Left renal cortex interstitium (tissue), 4 donors: ENCODE data around the gene IL18. TPM values are rescaled to one million over a fixed set of nuclear protein-coding genes. Genes with fewer than 3 reads are reported as not detected.
"Not testable (repeated sequence)": the region's sequence is repeated elsewhere in the genome, so short reads cannot be mapped to it uniquely, and the experiment has no call there.

ENCODE experiments used
- DNase-seq, 4 donors: peaks; one replicate each; pipeline ENCODE4 v3.0.0-alpha.2; 2013; ENCODE audit warnings: low read depth in 4 of 4, low spot score in 2 of 4, missing footprints in 1 of 4
- polyA plus RNA-seq, 4 donors: library from polyadenylated mRNA; unstranded; fragments of 120-200 nt; gene quantifications; one replicate each; pipeline ENCODE4 v1.2.1, GENCODE V29; 2013; ENCODE audit not compliant: insufficient read length in 4 of 4

IL18 gene
- polyA plus RNA-seq, 4 donors, result 4.3 to 15.4 (median 9.4) TPM

DNA sequence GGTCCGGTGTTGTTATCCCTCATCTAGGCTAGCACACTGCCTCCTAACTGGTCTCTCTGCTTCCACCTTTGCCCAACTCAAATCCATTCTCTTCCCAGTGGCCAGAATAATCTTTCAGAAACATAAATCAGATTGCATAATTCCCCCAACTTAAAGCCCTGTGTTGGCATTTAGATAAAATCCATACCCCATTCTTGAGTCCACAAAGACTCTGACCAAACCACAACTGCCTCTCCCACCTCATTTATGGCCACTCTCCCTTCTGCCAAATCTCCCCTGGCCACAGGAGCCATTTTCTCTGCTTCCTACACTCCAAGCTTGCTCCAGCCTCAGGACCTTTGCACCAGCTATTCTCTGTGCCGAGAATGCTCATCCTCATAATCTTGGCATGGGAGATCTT, 36.8 kb downstream of the IL18 start:
- DNase-seq, result no peak

GRCh38 chr11:112123129-112123528, 40.8 kb downstream of the IL18 start:
- DNase-seq, result no peak

DNA sequence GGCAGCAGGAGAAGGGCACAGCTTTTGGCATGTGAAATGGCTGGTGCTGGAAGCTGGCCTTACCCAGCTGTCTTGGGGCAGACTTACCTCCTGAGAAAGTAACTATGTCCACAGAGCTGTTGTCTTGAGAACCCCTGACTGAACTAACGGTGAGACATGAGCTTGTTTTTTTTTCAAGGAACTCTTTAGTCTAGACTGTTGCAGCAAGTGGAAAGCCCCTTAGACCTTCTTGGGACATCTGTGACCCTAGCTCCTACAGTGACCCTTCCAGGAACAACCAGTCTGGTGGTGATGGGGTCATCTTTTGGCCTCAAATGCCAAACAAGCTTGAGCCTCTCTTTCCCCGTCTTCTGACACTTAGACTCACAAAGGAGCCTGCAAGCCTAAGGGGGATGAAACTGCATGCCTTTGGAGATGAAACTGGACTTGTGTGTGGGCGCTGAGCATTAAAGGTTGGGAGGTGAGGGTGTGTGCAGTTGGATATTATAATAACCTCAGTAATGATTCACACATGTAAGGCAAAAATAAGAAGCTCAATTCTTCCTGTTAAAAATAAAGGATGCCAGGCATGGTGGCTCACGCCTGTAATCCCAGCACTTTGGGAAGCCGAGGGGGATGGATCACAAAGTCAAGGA, 41.8 kb downstream of the IL18 start:
- DNase-seq, result no peak

GRCh38 chr11:112118176-112118575, 45.7 kb downstream of the IL18 start:
- no peak for DNase-seq

- DNase-seq, result no peak
These were observed 48.5 kb downstream of the IL18 start for GRCh38 chr11:112115386-112115785.

- no peak for DNase-seq
These were observed 49.4 kb downstream of the IL18 start for GRCh38 chr11:112114460-112114859.

- peak in 2 of 4 donors; percentile 13 to 29 for DNase-seq
These were observed 50.1 kb downstream of the IL18 start for GRCh38 chr11:112113539-112114457.

GRCh38 chr11:112106070-112106469, 57.8 kb downstream of the IL18 start:
- DNase-seq, result no peak

GRCh38 chr11:112103446-112103845, 60.4 kb downstream of the IL18 start:
- DNase-seq, result no peak

DNA sequence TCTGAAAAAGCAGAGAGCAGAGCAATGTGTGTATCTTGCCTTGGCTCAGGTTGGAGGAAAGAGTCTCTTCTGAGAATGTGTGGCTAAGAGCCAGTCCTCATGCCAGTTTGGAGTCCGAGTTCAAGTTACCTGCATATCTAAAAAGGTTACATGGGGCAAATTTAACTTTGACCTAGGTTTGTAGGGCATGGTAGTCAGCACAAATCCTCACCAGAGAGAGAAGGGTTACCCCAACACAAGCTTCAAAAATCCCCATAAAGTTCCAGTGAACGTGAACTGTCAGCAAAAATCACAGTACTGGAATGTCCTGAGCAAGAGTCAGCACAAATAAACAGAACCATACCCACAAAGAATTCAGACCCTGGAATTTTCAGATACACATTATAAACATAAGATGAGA, 63.4 kb downstream of the IL18 start:
- no peak for DNase-seq

- no peak for DNase-seq
These were observed 66.0 kb downstream of the IL18 start for GRCh38 chr11:112097734-112098528.

DNA sequence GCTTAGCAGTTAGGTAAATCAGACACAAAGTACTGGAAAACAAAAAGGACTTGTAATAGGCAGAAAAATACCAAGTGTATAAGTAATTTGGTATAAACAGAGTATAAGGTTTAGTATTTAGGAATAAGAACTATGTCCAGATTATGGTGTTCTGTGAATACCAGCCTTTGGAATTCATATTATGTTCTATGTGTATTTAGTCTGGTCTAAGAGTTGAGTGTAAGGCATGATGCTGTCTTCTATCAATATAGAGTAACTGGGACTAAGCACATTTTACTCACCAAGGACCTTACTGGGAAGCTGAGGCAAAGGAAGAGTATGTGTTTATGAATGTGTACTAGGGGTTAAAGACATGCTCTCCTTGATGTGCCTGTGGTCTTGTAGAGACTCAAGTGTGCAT, 67.7 kb downstream of the IL18 start:
- DNase-seq, result no peak

DNA sequence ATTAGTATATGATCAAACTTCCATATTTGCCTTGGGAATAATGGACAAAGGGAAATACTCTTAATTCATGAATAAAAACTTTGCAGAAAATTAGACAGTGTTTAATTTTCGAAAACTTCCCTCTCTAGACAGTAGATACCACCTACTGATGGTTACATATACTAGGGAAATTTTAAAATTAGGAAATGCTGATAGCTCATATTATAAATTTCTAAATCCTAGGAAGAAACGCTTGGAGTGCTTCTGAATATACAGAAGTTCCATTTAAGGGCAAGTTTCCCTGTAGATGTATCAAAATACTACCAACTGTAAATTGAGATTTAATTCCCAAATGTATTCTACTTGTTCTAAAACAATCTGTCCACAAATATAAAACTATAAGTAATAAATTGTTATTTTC, 68.6 kb downstream of the IL18 start:
- not testable (repeated sequence) for DNase-seq

Other genes with a start within 250 kb of the IL18 start
- gene C11orf52, start 245.2 kb downstream of the IL18 start, polyA plus RNA-seq, result 10 to 100 TPM in 3 of 4 donors, 1 to 10 TPM in 1; 9.7 to 14.4 (median 12.9) TPM
- gene DIXDC1, start 226.8 kb downstream of the IL18 start, polyA plus RNA-seq, result 10 to 100 TPM; 19.2 to 20.7 (median 20.0) TPM
- 10 to 100 TPM; 46.3 to 56.9 (median 48.9) TPM for gene DLAT, start 138.7 kb downstream of the IL18 start, polyA plus RNA-seq
- 10 to 100 TPM in 3 of 4 donors, 1 to 10 TPM in 1; 7.6 to 13.7 (median 11.0) TPM for gene PIH1D2, start 90.1 kb downstream of the IL18 start, polyA plus RNA-seq
- 10 to 100 TPM; 48.8 to 61.1 (median 55.4) TPM for gene NKAPD1, start 89.8 kb downstream of the IL18 start, polyA plus RNA-seq
- 10 to 100 TPM; 65.0 to 88.9 (median 76.5) TPM for gene TIMM8B, start 77.3 kb downstream of the IL18 start, polyA plus RNA-seq
- 100 to 1,000 TPM; 162 to 223 (median 180) TPM for gene SDHD, start 77.2 kb downstream of the IL18 start, polyA plus RNA-seq
- gene TEX12, start 3.3 kb upstream of the IL18 start, polyA plus RNA-seq, result under 1 TPM; 0.18 to 0.52 (median 0.24) TPM
- 1 to 10 TPM; 2.1 to 9.3 (median 4.5) TPM for gene BCO2, start 11.4 kb upstream of the IL18 start, polyA plus RNA-seq
- 10 to 100 TPM; 46.6 to 65.6 (median 54.4) TPM for gene PTS, start 62.3 kb upstream of the IL18 start, polyA plus RNA-seq
- gene PLET1, start 96.8 kb upstream of the IL18 start, polyA plus RNA-seq, result under 1 TPM in 1 of 4 donors, not detected in 3; 0.13 TPM